Measurements from ENCODE around the gene NNAT. TPM values are rescaled to one million over a fixed set of nuclear protein-coding genes. Genes with fewer than 3 reads are reported as not detected.

The NNAT gene
- total RNA-seq, 1 donor from 2014 or later: 0.83 TPM

DNA sequence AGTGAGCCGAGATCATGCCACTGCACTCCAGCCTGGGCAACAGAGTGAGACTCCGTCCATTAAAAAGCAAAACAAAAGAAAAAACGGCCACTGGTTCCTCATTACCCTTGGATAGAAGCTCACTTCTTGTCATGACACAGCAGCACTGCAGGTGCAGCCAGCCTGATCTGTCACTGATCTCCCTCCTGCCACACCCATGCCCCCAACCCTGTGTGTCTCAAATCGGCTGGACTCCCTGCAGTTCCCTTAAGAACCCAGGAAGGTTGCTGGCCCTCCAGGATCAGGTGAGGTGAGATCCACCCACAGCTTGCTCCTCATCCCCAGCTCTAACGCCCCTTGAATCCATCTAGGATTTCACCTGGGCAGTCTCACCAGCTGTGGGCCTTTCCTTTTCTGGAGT is 26.3 kb upstream of the NNAT start:
- DNase-seq (no peak), ATAC-seq (no peak)
- no peak overlapping the region for H3K4me3 ChIP-seq
- TF ChIP-seq, protein P1, sequence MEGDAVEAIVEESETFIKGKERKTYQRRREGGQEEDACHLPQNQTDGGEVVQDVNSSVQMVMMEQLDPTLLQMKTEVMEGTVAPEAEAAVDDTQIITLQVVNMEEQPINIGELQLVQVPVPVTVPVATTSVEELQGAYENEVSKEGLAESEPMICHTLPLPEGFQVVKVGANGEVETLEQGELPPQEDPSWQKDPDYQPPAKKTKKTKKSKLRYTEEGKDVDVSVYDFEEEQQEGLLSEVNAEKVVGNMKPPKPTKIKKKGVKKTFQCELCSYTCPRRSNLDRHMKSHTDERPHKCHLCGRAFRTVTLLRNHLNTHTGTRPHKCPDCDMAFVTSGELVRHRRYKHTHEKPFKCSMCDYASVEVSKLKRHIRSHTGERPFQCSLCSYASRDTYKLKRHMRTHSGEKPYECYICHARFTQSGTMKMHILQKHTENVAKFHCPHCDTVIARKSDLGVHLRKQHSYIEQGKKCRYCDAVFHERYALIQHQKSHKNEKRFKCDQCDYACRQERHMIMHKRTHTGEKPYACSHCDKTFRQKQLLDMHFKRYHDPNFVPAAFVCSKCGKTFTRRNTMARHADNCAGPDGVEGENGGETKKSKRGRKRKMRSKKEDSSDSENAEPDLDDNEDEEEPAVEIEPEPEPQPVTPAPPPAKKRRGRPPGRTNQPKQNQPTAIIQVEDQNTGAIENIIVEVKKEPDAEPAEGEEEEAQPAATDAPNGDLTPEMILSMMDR (IDR thresholded peaks at IDR 0.05): no peak
- H3K27ac ChIP-seq: no peak overlapping the region
- H3K4me1 ChIP-seq: no peaks in the 10 kb centered on the region
- H3K9me3 ChIP-seq: no peaks in the 10 kb centered on the region
- no peaks in the 10 kb centered on the region for H3K27me3 ChIP-seq (ENCODE audit: low read depth)
- intact Hi-C loops (cut with DNase I): no loop called here
- no peaks in the 10 kb centered on the region for H3K36me3 ChIP-seq

DNA sequence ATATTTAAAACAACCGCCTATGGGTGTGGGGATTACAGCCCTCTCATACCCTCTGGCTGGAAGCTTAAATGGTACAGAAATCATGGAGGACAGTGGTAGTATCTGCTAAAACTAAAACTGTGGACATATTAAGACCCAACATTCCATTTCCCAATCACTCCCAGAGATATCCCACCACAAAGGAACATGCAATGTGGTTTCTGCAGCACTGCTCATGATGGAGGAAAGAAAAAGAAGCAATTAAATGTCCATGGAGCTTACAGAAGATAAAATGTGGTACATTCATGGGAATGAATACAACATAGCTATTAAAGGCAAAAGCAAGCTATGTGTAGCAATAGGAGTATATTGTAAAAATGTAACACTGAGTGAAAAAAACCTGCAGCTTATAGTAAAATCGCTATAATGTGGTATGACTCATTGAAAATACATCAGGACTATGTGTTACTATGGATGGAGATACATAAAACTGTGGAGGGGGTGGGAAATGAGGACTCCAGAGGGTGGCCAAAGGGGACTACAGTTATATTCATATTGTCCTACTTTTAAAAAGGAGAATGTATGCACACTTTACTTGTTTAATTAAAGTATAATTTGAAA is 22.9 kb upstream of the NNAT start:
- H3K27me3 ChIP-seq (ENCODE audit: low read depth): no peaks in the 10 kb centered on the region
- intact Hi-C loops (cut with DNase I): no loop called here
- DNase-seq: no peak
- TF ChIP-seq, protein P1 (IDR thresholded peaks at IDR 0.05): no peak
- no peak overlapping the region for H3K27ac ChIP-seq
- H3K4me3 ChIP-seq: no peak overlapping the region
- ATAC-seq: no peak
- no peaks in the 10 kb centered on the region for H3K36me3 ChIP-seq
- no peaks in the 10 kb centered on the region for H3K4me1 ChIP-seq
- no peaks in the 10 kb centered on the region for H3K9me3 ChIP-seq

DNA sequence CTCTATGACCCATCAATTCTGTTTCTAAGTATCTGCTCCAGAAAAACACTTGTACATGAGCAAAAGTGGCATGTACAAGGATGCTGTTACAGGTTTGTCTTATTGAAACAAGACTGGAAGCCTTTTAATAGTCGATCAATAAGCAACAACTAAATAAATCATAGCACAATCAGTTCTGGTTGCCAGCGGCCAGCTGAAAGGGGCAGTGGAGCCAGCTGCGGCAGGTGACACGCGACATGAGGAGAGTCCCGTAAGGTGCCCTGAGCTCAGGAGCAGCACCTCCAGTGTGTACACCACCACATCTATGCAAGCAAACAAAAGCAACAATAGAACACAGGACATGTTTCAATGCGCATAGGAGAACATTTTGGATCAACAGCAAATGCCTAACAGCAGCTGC is 20.7 kb upstream of the NNAT start:
- no peak overlapping the region for H3K4me3 ChIP-seq
- intact Hi-C loops (cut with DNase I): no loop called here
- TF ChIP-seq, protein P1 (IDR thresholded peaks at IDR 0.05): no peak
- DNase-seq: no peak
- no peaks in the 10 kb centered on the region for H3K36me3 ChIP-seq
- H3K27ac ChIP-seq: no peak overlapping the region
- ATAC-seq: no peak
- no peaks in the 10 kb centered on the region for H3K9me3 ChIP-seq
- no peaks in the 10 kb centered on the region for H3K27me3 ChIP-seq (ENCODE audit: low read depth)
- no peaks in the 10 kb centered on the region for H3K4me1 ChIP-seq

DNA sequence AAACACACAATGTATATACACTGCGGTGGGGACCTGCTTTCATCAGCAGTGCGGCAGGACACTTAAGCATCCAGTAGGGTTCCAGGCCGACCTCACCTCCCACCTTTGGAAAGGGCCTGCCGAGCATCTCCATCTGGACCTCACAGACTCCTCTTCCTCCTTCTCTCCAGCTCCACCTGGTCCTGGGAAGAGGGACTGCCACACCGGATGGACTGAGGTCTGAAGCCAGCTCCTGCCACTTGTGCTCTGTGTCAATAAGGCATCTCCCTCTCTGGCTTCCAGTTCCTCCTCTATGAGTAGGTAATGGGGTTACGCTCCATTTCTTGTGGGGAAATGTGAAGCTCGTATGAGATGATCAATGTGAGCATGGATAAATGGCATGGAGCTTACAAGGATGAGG is 19.1 kb upstream of the NNAT start:
- H3K27me3 ChIP-seq (ENCODE audit: low read depth): no peaks in the 10 kb centered on the region
- H3K4me3 ChIP-seq: no peak overlapping the region
- H3K9me3 ChIP-seq: no peaks in the 10 kb centered on the region
- no peaks in the 10 kb centered on the region for H3K4me1 ChIP-seq
- ATAC-seq (no peak), DNase-seq (no peak)
- TF ChIP-seq, protein P1 (IDR thresholded peaks at IDR 0.05): no peak
- no peak overlapping the region for H3K27ac ChIP-seq
- H3K36me3 ChIP-seq: no peaks in the 10 kb centered on the region
- intact Hi-C loops (cut with DNase I): no loop called here

DNA sequence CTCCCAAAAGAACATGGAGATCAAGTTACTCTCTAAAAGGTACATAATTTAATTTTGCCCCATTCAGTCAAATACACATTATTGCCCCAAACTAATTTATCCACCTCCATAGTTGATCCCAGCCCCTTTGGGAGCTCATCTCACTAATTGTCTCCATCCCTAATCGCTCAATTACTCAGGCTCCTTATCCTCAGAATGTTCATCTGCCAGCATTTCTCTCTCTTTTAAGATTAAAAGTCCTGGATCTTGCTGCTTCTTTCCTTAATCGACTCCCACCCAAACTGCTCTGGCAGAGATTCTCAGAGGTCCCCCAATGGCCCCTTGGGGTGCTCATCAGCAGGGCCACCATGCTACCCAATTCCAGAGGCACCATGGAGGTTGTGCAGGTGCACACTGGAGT is 18.4 kb upstream of the NNAT start:
- H3K27me3 ChIP-seq (ENCODE audit: low read depth): no peaks in the 10 kb centered on the region

More for the DNA sequence above, 18.4 kb upstream of the NNAT start:
- ATAC-seq: no peak
- TF ChIP-seq, protein P1 (IDR thresholded peaks at IDR 0.05): no peak
- Histone ChIP-seq H3K4me3 (no peak overlapping the region), H3K36me3 (no peaks in the 10 kb centered on the region), H3K9me3 (no peaks in the 10 kb centered on the region), H3K27ac (no peak overlapping the region), H3K4me1 (no peaks in the 10 kb centered on the region)
- DNase-seq: no peak
- intact Hi-C loops (cut with DNase I): no loop called here
